ENCODE data around the gene MAP2K6.

DNA sequence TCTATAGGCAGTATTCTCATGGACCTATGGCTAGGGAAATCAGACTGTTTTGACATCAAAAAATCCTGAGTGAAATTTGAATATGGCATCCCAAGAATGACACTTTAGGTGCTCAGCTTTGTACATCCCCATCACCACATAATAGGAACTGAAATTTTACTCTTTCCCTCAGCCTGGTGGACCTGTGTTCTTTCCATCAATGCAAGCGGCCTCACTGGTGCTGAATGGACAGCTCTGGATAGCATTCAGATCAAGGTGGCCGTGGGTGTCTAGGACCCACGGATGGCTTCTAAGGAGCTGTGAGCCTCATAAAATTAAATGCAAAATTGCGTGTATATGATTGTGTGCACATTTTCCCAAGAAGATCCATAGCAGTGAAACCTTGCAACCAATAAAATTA is 152.6 kb downstream of the MAP2K6 start:
- TF ChIP-seq EZH2 (IDR thresholded peaks at IDR 0.05; ENCODE audit: insufficient read depth, poor library complexity, severe bottlenecking), result no peak
- TF ChIP-seq EZH2phosphoT487 (IDR thresholded peaks at IDR 0.05; ENCODE audit: insufficient read depth, low read depth), result no peak
